NCI-H526 (cell line): ENCODE data around the gene ZFAND2A.
"Not testable (repeated sequence)": the region's sequence is repeated elsewhere in the genome, so short reads cannot be mapped to it uniquely, and the experiment has no call there.

Experiments
- DNase-seq, 2 experiments: peaks; one replicate each; lab custom pipeline; 2025; lab: John Stamatoyannopoulos, UW

The ZFAND2A gene, protein sequence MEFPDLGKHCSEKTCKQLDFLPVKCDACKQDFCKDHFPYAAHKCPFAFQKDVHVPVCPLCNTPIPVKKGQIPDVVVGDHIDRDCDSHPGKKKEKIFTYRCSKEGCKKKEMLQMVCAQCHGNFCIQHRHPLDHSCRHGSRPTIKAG

GRCh38 chr7:1159891-1160669 lies at the start of gene ZFAND2A:
ZFAND2A (minus strand) TSS chr7:1160196; CDS start chr7:1158212, 1,984 bp downstream.
- peak; percentile 90 to 98 for DNase-seq

- DNase-seq, result no peak
Measured at GRCh38 chr7:1209097-1209496, 49.1 kb upstream of the ZFAND2A start.

- DNase-seq, result not testable (repeated sequence)
Measured at GRCh38 chr7:1205742-1206141, 45.7 kb upstream of the ZFAND2A start.

DNA sequence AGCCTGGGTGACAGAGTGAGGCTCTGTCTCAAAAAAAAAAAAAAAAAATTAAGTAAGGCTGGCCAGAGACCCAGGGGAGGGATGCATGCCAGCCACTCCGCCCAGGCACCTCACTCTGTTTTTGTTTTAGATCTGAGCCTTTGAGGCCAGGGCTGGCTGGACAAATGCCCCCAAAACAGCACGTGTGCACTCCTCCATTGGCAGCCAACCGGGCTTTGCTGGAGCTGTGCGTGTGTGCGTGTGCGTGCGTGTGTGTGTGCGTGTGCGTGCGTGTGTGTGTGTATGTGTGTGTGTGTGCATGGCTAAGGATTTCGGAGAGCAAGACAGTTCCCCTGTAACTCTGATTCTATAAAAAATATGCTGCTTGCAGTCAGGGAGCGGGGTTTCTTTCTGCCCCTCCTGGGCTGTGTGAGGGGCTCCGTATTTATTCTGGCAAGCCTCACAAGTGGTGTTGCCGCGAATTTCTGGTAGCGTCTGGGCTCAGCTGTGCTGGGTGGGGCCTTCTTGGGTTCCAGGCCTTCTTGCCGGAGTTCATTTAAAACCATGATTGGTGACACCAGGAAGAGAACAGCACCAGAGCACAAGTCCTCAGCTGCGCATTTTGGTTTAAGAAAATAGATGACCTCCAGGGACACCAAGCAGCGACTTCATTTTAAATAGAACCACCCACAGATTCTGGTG lies 44.6 kb upstream of the ZFAND2A start:
- DNase-seq, result no peak

DNA sequence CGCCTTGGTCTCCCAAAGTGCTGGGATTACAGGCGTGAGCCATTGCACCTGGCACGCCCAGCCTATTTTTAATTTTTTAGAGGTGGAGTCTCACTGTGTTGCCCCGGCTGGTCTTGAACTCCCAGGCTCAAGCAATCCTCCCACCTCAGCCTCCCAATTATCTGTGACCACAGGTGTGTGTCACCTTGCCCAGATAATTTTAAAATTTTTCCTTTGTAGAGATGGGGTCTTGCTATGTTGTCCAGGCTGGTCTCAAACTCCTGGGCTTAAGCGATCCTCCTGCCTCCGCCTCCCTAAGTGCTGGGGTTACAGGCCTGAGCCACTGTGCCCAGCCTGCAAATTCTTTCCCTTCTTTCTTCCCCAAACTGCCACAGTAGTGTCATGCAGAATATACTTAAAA lies 42.9 kb upstream of the ZFAND2A start:
- DNase-seq, result not testable (repeated sequence)

- DNase-seq, result no peak
Measured at GRCh38 chr7:1201916-1202315, 41.9 kb upstream of the ZFAND2A start.

GRCh38 chr7:1200045-1200444 lies 40.0 kb upstream of the ZFAND2A start:
- no peak for DNase-seq

- peak; percentile 33 to 42 for DNase-seq
Measured at GRCh38 chr7:1197997-1198625, 38.1 kb upstream of the ZFAND2A start.

DNA sequence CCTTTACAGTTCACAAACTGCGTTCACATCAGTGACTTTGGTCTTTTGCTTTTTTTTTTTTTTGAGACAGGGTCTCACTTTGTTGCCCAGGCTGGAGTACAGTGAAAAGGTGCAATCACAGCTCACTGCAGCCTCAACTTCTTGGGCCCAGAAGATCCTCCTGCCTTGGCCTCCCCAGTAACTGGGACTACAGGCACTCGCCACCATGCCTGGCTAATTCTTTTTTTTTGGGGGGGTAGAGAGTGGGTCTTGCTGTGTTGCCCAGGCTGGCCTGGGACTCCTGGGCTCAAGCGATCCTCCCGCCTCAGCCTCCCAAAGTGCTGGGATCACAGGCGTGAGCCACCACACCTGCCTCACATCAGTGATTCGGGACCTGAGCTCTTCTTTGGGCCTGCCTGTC lies 37.0 kb upstream of the ZFAND2A start:
- DNase-seq, result no peak

GRCh38 chr7:1196441-1196840 lies 36.4 kb upstream of the ZFAND2A start:
- peak in 1 of 2 experiments; percentile 23 for DNase-seq

DNA sequence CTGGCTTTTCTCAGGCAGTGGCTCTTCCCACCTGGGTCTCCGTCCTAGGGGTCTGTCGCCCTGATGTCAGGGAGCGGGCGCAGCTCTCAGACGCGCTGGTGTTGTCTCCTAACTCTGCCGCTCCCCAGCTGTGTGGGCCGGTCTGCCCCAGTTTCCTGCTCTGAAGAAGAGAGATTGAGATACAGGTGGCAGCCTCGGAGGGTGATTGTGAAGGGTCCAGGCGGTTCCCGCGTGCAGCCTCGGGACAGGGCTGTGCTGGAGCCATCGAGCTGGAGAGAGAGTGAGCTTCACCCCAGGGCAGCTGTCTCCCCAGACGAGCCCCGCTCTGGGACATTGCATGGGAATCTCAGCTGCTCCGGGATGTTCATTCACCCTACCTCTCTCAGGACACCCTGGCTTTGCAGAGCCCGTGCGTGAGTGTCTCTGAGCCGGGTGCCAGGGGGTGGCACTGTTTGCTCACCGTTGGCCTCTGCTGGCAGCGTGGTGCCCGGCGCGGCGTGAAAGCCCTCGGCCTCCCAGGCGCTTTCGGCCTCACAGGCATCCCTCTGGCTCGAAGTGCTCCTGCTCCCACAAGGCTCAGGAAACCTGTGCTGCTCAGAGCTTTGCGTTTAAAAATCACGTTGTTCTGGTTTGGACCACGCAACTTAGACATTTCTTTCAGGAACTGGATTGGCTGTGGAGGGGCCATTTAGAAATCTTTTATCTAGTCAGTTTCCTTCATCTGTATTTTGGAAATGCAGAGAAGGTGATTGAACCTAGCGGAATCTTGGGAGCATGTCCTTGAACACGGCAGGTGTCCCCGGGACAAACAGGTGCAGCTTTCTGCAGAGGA lies 33.8 kb upstream of the ZFAND2A start:
- peak in 1 of 2 experiments; percentile 82 for DNase-seq

GRCh38 chr7:1192171-1192676 lies 32.2 kb upstream of the ZFAND2A start:
- DNase-seq, result no peak

GRCh38 chr7:1189986-1190772 lies 30.2 kb upstream of the ZFAND2A start:
- DNase-seq, result no peak

DNA sequence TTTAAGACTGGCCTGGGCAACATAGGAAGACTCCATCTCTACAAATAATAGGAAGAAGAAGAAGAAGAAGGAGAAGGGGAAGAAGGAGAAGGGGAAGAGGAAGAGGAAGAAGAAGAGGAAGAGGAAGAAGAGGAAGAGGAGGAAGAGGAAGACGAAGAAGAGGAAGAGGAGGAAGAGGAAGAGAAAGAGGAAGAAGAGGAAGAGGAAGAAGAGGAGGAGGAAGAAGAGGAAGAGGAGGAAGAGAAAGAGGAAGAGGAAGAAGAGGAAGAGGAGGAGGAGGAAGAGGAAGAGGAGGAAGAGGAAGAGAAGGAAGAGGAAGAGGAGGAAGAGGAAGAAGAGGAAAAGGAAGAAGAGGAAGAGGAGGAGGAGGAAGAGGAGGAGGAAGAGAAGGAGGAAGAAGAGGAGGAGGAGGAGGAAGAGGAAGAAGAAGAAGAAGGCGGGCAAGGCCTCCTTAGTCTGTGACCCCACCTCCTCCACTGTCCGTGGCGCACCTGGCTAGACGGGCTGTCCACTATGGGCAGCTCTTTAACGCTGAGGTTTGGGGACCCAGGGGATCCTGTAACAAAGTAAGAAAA lies 28.8 kb upstream of the ZFAND2A start:
- no peak for DNase-seq

- DNase-seq, result no peak
Measured at GRCh38 chr7:1187127-1187526, 27.1 kb upstream of the ZFAND2A start.

GRCh38 chr7:1181640-1182039 lies 21.6 kb upstream of the ZFAND2A start:
- DNase-seq, result no peak

- no peak for DNase-seq
Measured at GRCh38 chr7:1181031-1181430, 21.0 kb upstream of the ZFAND2A start.

GRCh38 chr7:1176891-1177373 lies 16.9 kb upstream of the ZFAND2A start:
- peak; percentile 41 to 86 for DNase-seq

- peak; percentile 57 to 89 for DNase-seq
Measured at GRCh38 chr7:1175967-1176851, 16.2 kb upstream of the ZFAND2A start.
